Eye (tissue), 1 donor: Measurements from ENCODE around the gene CLTC.
"Not testable (repeated sequence)": the region's sequence is repeated elsewhere in the genome, so short reads cannot be mapped to it uniquely, and the experiment has no call there.

Source experiments
- DNase-seq: peaks from one replicate; pipeline ENCODE4 v3.0.0-alpha.2; 2015

Gene CLTC

DNA sequence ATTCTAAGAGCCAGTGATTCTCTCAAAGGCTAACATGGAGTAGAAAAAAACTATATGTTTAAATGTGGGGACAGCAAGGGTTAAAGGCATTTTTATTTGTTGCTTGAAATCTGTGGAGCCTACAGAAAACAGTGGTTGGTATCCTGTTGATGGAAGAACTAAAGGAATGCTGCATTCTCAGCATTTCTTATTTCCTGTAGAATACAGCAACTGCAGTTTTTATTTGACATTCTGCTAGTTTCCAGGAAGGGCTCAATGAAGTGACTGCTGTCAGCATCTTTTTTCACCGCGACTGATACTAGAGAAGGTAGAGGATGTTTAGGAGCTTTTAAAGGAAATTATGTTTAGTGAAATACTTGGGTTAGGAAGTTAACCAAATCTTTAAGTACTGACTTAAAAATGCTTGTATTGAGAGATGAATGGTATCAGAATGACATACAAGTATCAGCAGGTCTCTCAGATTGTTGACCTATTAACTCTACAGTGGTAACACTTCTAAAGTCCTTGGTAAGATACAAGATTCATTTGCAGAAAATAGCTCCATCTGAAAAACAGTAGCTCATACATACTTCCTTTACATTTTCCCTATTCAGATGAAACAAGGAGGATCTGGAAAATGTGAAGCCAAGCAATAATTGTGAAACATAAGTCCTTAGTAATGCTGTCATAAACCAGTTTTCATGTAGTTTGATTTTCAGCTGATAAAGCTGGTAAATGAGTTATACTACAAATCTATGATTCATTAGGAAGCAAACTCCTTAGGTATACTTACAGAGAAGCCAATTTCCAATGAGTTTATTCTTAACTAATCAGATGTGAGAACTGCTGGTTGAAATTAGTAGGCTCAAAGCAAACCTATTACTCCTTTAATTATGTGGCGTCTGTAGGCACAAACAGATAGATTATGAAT is 15.2 kb downstream of the CLTC start:
- no peak for DNase-seq

DNA sequence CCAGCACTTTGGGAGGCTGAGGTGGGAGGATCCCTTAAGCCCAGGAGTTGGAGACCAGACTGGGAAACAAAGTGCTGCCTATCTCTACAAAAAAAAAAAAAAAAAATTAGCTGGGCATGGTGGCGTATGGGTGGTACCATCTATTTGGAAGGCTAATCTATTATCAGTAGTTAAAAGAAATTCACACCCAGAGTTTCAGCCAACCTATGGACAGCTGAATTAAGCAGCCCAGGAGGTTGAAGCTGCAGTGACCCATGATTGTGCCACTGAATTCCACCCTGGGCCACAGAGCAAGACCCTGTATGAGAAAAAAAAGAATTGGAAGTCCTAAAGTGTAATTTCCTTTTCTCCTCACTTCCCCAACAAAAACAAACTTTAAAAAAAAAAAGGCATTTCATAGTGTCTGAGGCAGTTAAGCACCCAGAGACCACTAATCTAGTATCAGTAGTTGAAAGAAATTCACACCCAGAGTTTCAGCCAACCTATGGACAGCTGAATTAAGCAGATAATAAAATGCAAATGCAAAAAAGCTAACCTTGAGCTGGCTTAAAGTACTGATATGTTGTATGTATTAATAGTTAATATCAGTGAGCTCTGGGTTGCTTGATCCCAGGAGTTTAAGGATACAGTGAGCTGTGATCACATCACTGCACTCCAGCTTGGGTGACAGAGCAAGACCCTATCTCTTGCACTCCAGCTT is 18.1 kb downstream of the CLTC start:
- no peak for DNase-seq

DNA sequence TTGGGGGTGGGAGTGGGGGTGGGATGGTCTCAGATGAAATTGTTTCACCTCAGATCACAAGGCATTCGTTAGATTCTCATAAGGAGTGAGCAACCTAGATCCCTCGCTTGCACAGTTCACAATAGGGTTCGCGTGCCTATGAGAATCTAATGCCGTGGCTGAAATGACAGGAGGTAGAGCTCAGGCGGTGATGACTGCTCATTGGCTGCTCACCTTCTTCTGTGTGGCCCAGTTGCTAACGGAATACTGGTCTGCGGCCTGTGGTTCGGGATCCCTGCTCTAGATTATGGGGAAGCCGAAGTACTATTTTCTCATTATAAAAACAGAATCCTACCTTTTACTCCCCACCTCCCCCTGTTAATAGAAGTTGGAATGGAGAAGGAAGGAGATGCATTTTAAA is 18.9 kb downstream of the CLTC start:
- DNase-seq, result no peak

DNA sequence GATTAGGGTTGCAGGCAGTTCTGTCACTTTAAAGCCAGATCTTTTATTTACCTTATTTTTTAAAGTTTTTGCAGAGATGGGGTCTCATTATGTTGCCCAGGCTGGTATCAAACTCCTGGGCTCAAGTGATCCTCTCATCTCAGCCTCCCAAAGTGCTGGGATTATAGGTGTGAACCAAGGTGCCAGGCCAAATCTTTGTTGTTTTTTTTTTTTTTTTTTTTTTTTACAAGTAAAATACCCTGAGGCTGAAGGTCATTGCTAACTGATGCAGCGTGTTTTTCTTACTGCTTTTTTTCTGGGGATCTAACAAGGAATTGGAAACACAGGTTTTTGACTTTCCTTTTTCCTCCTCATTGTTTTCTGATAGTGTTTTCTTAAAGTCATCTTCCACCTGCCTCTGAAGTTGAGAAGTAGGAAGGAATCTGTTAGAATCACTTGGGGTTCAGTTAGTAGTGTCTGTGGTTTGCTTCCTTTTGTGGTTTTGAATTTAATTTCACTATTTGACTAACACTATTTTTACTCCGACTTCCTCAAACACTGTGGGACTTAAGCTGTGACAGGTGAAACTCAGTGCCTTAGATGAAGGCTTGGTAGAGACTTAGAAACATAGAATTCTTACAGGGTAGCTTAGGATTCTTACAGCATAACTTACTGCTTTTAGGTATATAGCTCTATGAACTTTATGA is 22.2 kb downstream of the CLTC start:
- no peak for DNase-seq

DNA sequence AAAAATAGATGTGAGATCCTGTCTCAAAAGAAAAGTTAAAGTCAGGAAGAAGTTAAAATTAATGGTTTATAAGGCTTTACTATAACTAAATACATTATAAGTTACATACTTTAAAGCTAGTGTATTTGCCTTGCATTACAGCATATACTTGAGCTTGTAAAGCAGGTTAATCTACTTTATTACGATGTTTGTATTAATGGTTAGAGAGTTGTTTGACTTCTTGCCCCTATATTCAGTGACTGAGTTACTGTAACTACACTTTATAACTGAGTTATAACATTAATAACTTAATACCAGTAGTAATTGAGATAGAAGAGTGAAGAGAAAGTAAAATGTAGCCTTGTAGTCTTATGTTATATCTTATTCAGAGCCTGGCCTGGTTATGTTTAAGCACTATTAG is 22.9 kb downstream of the CLTC start:
- no peak for DNase-seq

DNA sequence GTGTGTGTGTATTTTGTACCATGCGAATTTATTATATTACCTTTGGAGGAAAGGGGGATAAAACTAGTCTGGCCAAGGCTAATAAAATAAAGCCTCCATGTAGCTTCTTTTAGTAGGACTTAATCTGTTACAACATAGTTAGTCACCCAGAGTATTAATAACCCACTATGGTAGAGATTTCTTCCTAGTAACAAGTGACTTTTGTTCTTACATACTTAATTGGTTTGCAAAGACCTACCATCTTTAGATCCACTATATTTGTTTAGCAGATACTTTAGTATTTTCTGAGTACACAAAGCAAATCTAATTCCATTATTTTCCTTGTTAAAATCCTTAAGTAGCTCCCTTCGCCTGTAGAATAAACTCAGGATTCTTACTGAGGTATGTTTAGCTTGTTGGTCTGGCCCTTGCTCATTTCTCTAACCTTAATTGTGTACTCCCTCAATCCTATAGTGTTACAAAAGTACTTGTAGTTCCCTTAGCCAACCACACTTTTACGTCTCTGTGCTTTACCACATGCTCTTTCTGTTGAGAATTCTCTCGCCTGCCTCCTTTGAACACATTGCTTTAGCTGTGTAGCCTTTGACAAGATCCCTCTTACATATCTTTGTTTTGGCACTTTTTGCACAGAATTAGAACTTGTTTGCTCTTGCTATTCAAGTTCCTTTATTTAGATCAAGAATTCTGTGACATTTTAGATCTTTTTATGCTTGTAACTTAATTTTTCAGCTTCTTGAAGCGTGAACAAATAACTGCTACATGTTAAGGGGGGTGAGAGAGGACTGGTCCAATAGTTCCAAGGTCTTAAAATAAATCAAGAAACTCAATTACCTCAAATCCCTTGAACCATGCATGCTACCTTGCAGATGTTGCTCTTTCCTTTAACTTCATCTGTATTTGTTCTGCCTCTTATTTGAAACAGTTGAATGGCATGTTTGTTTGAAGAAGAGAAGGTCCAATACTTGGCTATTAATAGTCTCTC is 23.8 kb downstream of the CLTC start:
- DNase-seq, result no peak

DNA sequence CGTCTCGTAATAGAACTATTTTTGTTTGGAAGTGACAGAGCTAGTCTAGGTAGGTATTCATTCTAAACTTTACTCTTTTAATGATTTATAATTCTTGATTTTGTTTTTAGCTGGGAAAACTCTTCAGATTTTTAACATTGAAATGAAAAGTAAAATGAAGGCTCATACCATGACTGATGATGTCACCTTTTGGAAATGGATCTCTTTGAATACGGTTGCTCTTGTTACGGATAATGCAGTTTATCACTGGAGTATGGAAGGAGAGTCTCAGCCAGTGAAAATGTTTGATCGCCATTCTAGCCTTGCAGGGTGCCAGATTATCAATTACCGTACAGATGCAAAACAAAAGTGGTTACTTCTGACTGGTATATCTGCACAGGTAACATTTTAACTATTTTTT is 27.6 kb downstream of the CLTC start:
- DNase-seq, result no peak

DNA sequence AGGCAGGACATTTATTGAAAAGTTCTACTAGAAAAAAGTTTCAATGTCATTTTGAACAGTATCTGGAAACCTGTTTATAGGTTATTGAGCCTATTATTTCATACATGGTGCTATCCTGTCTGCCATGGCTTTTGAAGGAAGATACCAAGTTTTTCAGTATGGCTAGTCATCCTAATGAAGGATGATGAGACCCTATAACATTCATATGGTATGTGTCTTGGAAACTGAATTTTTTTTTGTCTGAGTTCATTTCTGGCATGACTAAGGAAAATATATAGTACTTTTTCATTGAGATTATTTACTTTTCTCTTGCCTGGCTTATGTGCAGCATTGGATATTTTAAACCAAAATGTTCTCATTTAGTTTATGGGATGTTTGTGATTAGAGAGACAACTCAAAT is 30.2 kb downstream of the CLTC start:
- no peak for DNase-seq

DNA sequence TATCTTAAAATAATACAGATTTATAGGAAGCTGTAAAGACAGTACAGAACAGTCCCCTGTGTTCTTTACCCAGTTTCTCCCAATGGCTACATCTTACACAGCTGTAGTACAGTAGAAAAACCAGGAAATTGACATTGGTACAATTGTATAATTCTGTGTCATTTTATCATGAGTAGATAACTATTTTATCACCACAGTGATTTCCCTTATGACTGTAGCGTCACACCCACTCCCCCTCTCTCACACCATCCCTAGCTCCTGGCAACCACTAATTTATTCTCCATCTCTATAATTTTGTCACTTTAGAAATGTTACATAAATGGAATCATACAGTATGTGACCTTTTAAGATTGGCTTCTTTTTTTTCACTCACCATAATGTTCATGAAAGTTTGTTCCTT is 30.9 kb downstream of the CLTC start:
- DNase-seq, result no peak

DNA sequence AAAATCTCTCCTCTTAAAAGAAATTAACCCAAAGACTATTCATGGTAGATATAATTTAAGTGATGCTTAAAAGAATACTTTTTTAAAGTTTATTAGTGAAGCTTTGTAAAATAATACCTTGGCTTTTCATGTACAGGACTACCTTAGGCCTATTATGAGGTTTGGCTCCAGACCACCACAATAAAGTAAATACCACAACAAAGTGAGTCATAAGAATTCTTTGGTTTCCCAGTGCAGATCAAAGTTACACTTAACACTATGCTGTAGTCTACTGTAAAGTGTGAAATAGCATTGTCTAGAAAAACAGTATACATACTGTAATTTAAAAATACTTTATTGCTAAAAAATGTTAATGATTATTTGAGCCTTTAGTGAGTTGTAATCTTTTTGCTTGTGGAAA is 31.7 kb downstream of the CLTC start:
- no peak for DNase-seq

DNA sequence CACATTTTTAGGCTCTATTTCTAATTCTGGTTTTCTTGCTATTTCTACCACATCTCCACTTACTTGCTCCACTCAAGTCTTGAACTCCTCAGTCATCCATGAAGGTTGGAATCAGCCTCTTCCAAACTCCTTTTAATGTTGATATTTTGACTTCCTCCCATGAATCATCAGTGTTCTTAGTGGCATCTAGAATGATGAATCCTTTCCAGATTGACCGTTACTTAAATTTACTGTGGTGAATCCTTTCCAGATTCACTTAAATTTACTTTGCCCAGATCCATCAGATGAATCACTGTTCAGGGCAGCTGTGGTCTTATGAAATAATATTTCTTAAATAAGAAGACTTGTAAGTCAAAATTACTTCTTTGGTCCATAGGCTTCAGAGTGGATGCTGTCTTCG is 32.4 kb downstream of the CLTC start:
- no peak for DNase-seq

DNA sequence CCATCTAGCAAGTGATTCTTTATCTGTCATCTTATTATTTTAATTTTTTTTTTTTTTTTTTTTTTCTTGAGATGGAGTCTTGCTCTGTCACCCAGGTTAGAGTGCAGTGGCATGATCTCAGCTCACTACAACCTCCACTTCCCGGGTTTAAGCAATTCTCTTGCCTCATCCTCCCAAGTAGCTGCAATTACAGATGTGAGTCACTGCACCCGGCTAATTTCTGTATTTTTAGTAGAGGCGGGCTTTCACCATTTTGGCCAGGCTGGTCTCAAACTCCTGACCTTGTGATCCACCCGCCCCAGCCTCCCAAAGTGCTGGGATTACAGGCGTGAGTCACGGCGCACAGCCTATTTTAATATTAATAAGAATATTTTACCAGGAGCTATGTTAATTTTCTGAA is 36.9 kb downstream of the CLTC start:
- DNase-seq, result not testable (repeated sequence)

DNA sequence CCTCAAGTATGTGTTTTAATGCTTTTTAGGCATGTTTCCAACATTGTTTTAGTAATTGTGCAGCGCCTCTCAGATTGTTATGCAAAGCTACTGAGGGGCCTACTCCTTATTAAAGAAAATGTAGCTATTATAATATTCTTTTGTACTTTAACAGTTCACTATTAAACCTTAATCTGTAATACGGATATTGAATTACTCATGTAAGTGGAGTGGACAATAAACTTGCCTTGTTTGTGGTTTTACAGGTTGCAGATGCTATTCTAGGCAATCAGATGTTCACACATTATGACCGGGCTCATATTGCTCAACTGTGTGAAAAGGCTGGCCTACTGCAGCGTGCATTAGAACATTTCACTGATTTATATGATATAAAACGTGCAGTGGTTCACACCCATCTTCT is 46.5 kb downstream of the CLTC start:
- no peak for DNase-seq

DNA sequence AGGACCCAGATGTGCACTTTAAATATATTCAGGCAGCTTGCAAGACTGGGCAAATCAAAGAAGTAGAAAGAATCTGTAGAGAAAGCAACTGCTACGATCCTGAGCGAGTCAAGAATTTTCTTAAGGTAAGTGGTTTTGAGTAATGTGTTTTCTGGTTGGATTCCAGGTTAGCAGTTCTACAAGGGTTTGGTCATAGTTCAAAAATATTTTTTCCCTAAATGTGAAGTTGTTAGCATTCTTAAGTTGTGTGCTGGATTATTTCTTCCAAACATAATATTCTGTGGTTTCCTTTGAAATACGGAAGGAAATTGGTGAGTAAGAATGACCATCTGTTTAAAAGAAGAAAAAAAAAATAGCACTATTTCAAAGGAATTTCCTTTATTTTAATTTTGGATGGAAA is 49.1 kb downstream of the CLTC start:
- no peak for DNase-seq

DNA sequence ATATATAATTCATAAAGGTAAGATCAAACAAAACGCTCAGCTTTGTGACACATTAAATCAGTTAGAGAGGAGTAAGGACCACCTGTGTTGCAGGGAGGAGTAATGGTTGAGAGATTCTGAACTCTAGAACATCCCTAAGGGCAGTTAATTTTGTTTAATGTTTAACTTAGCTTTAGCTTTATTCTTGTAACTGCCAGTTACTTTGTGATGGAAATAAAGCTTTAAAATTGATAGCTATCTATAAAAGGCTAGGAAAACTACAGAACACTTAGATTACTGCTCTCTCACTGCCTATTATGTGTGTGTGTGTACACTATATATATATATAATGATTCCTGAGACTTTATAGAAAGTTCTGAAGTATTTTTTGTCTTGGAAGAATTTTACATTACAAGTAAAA is 49.7 kb downstream of the CLTC start:
- DNase-seq, result no peak

DNA sequence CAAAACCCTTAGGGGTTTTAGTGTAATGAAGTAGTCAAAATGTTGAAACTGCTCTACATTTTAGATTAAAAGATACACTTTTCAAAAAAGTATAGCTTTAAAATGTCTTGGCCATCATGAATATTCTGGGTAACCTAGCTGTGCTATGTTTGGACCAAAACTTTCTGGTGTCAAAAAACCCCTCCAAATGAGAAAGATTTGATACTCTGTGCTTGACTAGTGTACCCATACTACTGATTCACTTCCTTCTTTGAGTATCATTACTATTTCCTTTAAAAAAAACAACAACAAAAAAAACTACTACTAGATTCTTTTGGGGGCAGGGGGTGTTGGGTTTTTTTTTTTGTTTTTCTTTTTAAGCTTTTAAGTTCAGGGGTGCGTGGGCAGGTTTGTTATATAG is 50.2 kb downstream of the CLTC start:
- DNase-seq, result no peak

DNA sequence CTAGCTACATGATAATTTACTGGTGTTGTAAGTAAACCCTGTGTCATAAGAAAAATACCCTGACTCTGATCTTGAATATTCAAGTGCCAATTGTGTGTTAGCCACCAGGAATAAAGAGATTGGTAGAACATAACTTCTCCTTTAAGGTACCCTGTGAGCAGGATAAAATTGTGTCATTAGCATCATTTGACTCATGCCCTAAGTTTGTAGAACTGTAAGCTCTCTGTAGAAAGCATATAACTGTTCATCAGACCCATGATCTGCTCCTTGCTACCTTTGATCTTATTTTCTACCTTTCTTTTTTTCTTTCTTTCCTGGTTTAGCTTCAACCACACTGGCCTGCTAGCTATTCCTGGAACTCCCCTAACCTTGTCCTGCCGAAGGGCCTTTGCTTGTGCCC is 51.7 kb downstream of the CLTC start:
- no peak for DNase-seq

DNA sequence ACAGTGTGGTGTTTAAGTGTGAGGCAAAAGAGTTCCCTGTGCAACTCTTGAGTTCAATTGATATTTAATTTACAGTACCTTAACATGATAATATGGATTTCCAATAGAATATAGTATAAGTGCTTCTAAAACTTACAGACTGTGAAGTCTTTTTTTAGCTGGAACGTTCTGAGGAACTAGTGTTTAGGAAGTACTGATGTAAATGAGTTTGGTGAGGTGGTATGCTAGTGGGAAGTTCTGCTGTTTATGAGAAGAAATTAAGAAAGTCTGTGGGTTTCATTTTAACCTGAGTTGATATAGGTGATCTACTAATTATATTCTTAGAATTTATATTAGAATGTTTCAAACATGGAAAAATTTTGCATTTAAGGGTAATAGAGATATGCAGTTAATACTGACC is 55.5 kb downstream of the CLTC start:
- DNase-seq, result no peak

DNA sequence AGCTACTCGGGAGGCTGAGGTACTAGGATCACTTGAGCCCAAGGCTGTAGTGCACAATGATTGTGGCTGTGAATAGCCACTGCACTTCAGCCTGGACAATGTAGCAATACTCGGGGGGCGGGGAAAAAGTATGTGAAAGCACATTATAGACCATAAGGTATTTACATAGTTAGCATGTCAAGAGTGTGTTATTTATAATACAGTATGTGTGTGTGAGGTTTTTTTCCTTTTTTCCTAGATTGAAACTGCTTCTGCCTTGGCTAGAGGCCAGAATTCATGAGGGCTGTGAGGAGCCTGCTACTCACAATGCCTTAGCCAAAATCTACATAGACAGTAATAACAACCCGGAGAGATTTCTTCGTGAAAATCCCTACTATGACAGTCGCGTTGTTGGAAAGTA is 57.0 kb downstream of the CLTC start:
- DNase-seq, result peak; percentile 48

DNA sequence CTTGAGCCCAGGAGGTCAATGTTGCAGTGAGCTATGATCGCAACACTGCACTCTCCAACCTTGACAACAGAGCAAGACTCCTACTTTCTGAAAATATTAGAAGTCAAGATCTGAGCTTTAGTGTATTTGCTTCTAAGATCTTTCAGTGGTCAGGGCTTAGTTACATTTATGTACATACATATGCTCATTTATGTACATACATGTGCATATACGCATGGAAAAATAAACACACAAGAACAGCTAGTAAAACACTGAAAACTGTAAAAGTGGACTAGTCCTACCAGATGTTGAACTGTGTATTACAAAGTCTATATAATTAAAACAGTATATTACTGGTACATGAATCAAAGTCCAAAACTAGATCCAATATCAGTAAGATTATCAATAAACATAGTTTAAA is 59.2 kb downstream of the CLTC start:
- no peak for DNase-seq

DNA sequence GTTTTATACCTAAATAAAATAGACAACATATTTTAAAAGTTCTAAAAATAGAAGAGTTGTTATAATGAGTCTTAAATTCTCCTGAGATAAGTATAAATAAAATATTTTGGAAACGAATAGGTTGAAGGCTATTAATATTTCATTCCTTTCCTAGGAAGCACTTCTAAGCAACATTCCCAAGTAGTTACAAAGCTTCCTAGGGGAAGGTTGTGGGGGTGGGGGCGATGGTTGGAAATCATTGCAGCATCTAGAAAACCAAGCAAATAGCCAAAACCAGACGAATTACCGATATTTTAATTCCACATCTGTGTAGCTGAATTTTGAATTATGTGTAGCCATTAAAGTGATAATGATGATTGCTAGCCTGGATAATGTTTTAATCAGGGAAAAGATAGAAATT is 60.6 kb downstream of the CLTC start:
- no peak for DNase-seq

DNA sequence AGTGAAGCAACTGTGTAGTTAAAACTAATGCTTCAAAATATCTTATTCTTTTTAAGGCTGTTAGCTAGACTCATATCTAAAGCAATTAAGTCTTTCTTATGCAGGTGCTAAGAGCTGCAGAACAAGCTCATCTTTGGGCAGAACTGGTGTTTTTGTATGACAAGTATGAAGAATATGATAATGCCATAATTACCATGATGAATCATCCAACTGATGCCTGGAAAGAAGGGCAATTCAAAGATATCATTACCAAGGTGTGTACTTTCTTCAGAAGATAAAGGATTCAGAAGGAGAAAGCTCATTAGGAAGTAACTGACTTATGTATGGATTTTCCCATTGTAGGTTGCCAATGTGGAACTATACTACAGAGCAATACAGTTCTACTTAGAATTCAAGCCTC is 63.6 kb downstream of the CLTC start:
- DNase-seq, result no peak

DNA sequence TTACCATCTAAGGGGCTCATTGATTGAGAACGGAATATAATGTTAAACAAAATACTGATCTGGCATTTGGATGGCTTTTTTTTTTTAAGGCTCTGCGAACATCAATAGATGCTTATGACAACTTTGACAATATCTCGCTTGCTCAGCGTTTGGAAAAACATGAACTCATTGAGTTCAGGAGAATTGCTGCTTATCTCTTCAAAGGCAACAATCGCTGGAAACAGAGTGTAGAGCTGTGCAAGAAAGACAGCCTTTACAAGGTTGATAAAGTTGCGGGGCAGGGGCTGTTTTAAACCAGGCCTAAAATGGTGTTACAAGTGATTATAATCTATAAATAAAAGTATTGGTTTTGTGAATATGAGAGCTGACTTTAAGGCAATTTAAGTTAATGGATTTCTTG is 65.3 kb downstream of the CLTC start:
- no peak for DNase-seq
